WTC11 (cell line): ENCODE results near the gene TMEM141. TPM values are rescaled to one million over a fixed set of nuclear protein-coding genes. Genes with fewer than 3 reads are reported as not detected.

ENCODE experiments used
- ATAC-seq: fragments of 200-7000 bp; cut with Tn5 transposase; 2 replicates; pipeline ENCODE4 v1.10.0; 2021; ENCODE audit warnings: mild to moderate bottlenecking, moderate library complexity
- CTCF ChIA-PET: fragments of 300-600 bp; sonication (Branson Sonifier 250); formaldehyde crosslinking; loops from one replicate; lab custom pipeline; 2021; ENCODE audit warnings: antibody characterized with exemption; lab: Charles Lee
- POLR2A ChIA-PET: fragments of 350-600 bp; sonication (Branson Sonifier 250); formaldehyde crosslinking; loops from one replicate; lab custom pipeline; 2021; ENCODE audit warnings: antibody characterized with exemption; lab: Charles Lee
- DNase-seq: peaks from one replicate; pipeline ENCODE4 v3.0.0; 2021; ENCODE audit warnings: low spot score
- H3K27ac Mint-ChIP-seq: 2 replicates; pipeline ENCODE4 v1.8.0; 2021; ENCODE audit warnings: mixed read lengths
- H3K27me3 Mint-ChIP-seq: 2 replicates; pipeline ENCODE4 v1.8.0; 2021; ENCODE audit warnings: low read depth, mild to moderate bottlenecking, moderate library complexity, mixed read lengths
- H3K36me3 Mint-ChIP-seq: 2 replicates; pipeline ENCODE4 v1.8.0; 2021; ENCODE audit warnings: mixed read lengths
- H3K4me1 Mint-ChIP-seq: 2 replicates; pipeline ENCODE4 v1.8.0; 2022; ENCODE audit warnings: mixed read lengths
- H3K4me3 Mint-ChIP-seq: 2 replicates; pipeline ENCODE4 v1.8.0; 2021; ENCODE audit warnings: mild to moderate bottlenecking, moderate library complexity, mixed read lengths
- H3K9me3 Mint-ChIP-seq: 2 replicates; pipeline ENCODE4 v1.8.0; 2021; ENCODE audit warnings: mixed read lengths
- AFF4 ChIP-seq: sonication (generic); formaldehyde crosslinking; IDR thresholded peaks from 2 replicates; pipeline ENCODE4 v1.8.1; 2023; ENCODE audit warnings: mild to moderate bottlenecking, missing genetic modification reagents, borderline replicate concordance
- CREB1 ChIP-seq: sonication (generic); formaldehyde crosslinking; IDR thresholded peaks from 2 replicates; pipeline ENCODE4 v1.8.0; 2023; ENCODE audit warnings: mild to moderate bottlenecking, missing genetic modification reagents
- ELF4 ChIP-seq: sonication (generic); formaldehyde crosslinking; IDR thresholded peaks from 2 replicates; pipeline ENCODE4 v1.8.1; 2022; ENCODE audit warnings: low read depth, mild to moderate bottlenecking, moderate library complexity, missing genetic modification reagents
- EMX1 ChIP-seq: fragments of 250-450 bp; sonication (Bioruptor Pico); IDR thresholded peaks from 2 replicates; pipeline ENCODE4 v1.8.0; 2021; ENCODE audit warnings: mild to moderate bottlenecking
- HMGXB4 ChIP-seq: sonication (generic); formaldehyde crosslinking; IDR thresholded peaks from 2 replicates; pipeline ENCODE4 v1.8.1; 2023; ENCODE audit warnings: mild to moderate bottlenecking, moderate library complexity, missing genetic modification reagents
- IRF2 ChIP-seq: sonication (generic); formaldehyde crosslinking; IDR thresholded peaks from 2 replicates; pipeline ENCODE4 v1.8.0; 2022; ENCODE audit warnings: low read depth, missing genetic modification reagents, borderline replicate concordance
- KAT7 ChIP-seq: sonication (generic); formaldehyde crosslinking; IDR thresholded peaks from 2 replicates; pipeline ENCODE4 v1.8.1; 2023; ENCODE audit warnings: missing genetic modification reagents, mild to moderate bottlenecking, borderline replicate concordance
- MXD4 ChIP-seq: fragments of 250-450 bp; sonication (Bioruptor Pico); IDR thresholded peaks from 2 replicates; pipeline ENCODE4 v1.8.0; 2021; ENCODE audit warnings: mild to moderate bottlenecking, moderate library complexity, borderline replicate concordance
- NFATC4 ChIP-seq: fragments of 250-450 bp; sonication (Bioruptor Pico); IDR thresholded peaks from 2 replicates; pipeline ENCODE4 v1.9.0; 2021; ENCODE audit warnings: mild to moderate bottlenecking
- NFYB ChIP-seq: sonication (generic); formaldehyde crosslinking; conservative IDR thresholded peaks from 2 replicates; pipeline ENCODE4 v1.8.0; 2022; ENCODE audit warnings: low read depth, missing genetic modification reagents
- NR3C1 ChIP-seq: sonication (generic); formaldehyde crosslinking; conservative IDR thresholded peaks from 2 replicates; pipeline ENCODE4 v1.8.1; 2023; ENCODE audit warnings: low read depth, mild to moderate bottlenecking, missing genetic modification reagents
- OVOL2 ChIP-seq: fragments of 250-450 bp; sonication (Bioruptor Pico); IDR thresholded peaks from 2 replicates; pipeline ENCODE4 v1.9.0; 2021; ENCODE audit warnings: mild to moderate bottlenecking, borderline replicate concordance
- PRDM15 ChIP-seq: sonication (generic); formaldehyde crosslinking; IDR thresholded peaks from 2 replicates; pipeline ENCODE4 v1.8.0; 2022; ENCODE audit warnings: missing genetic modification reagents
- RORB ChIP-seq: fragments of 250-450 bp; sonication (Bioruptor Pico); IDR thresholded peaks from 2 replicates; pipeline ENCODE4 v1.9.0; 2021; ENCODE audit warnings: mild to moderate bottlenecking
- SP1 ChIP-seq: sonication (generic); formaldehyde crosslinking; conservative IDR thresholded peaks from 2 replicates; pipeline ENCODE4 v1.8.1; 2022; ENCODE audit warnings: missing genetic modification reagents
- TCF7 ChIP-seq: sonication (generic); formaldehyde crosslinking; IDR thresholded peaks from 2 replicates; pipeline ENCODE4 v1.8.0; 2022; ENCODE audit warnings: mild to moderate bottlenecking, low read depth, missing genetic modification reagents, moderate library complexity
- total RNA-seq: library from RNA; stranded (reverse); gene quantifications from 3 replicates; pipeline ENCODE4 v1.2.3, GENCODE V29; 2021
- TF ChIP-seq, protein P1 (sequence below): fragments of 250-450 bp; sonication (Bioruptor Pico); IDR thresholded peaks from 2 replicates; pipeline ENCODE4 v1.9.0; 2021; ENCODE audit warnings: mild to moderate bottlenecking
- TF ChIP-seq, protein P2 (sequence below): sonication (generic); formaldehyde crosslinking; IDR thresholded peaks from 2 replicates; pipeline ENCODE4 v1.8.1; 2022; ENCODE audit warnings: missing genetic modification reagents, borderline replicate concordance
- TF ChIP-seq, protein P3 (sequence below): sonication (generic); formaldehyde crosslinking; conservative IDR thresholded peaks from 2 replicates; pipeline ENCODE4 v1.8.1; 2022; ENCODE audit warnings: mild to moderate bottlenecking, missing genetic modification reagents

Gene TMEM141
- total RNA-seq, 1 experiment from 2014 or later = 72.0 TPM

DNA sequence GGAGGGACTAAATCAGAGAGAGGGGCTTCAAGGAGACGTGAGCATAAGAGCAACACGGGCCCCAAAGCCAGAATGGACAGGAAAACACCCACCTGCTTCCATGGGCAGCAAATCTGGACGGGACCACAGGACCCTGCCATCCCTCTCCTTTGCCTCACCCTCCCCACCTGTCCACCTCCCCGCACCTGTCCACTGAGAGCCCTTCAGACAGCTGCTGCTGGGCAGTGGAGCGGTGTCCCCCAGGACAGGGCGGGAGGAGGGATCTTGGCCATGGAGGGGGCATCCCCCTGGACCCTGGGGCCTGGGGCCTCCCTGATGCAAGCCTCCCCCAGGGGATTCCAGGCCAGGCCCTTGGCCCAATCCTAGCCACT lies 7.5 kb downstream of the TMEM141 start:
- POLR2A ChIA-PET = no interaction called here
- Mint-ChIP-seq H3K4me1 (peaks cover 17% of the 10 kb centered on the region), H3K27me3 (peaks cover 51% of the 10 kb centered on the region), H3K27ac (no peak overlapping the region), H3K36me3 (no peaks in the 10 kb centered on the region), H3K9me3 (no peaks in the 10 kb centered on the region), H3K4me3 (no peak overlapping the region)
- no peak for ATAC-seq
- no peak for DNase-seq
- CTCF ChIA-PET = interaction anchor here (1.5 to 2.8 kb wide), 3 partner anchors 10 to 44 kb away, joined by 7 to 13 read pairs (median 10); partner anchors contain the start of genes AJM1 and RABL6
- TF ChIP-seq CREB1 (CRISPR knock-in tag) (no peak), ELF4 (CRISPR knock-in tag) (no peak), OVOL2 (CRISPR knock-in tag) (no peak), NR3C1 (CRISPR knock-in tag) (no peak), PRDM15 (no peak), IRF2 (CRISPR knock-in tag) (no peak), NFYB (CRISPR knock-in tag) (no peak), HMGXB4 (no peak), SP1 (no peak), EMX1 (CRISPR knock-in tag) (no peak), KAT7 (CRISPR knock-in tag) (no peak), AFF4 (no peak), RORB (CRISPR knock-in tag) (no peak), TCF7 (CRISPR knock-in tag) (no peak), NFATC4 (CRISPR knock-in tag) (no peak), MXD4 (CRISPR knock-in tag) (no peak)
- TF ChIP-seq, protein P1, sequence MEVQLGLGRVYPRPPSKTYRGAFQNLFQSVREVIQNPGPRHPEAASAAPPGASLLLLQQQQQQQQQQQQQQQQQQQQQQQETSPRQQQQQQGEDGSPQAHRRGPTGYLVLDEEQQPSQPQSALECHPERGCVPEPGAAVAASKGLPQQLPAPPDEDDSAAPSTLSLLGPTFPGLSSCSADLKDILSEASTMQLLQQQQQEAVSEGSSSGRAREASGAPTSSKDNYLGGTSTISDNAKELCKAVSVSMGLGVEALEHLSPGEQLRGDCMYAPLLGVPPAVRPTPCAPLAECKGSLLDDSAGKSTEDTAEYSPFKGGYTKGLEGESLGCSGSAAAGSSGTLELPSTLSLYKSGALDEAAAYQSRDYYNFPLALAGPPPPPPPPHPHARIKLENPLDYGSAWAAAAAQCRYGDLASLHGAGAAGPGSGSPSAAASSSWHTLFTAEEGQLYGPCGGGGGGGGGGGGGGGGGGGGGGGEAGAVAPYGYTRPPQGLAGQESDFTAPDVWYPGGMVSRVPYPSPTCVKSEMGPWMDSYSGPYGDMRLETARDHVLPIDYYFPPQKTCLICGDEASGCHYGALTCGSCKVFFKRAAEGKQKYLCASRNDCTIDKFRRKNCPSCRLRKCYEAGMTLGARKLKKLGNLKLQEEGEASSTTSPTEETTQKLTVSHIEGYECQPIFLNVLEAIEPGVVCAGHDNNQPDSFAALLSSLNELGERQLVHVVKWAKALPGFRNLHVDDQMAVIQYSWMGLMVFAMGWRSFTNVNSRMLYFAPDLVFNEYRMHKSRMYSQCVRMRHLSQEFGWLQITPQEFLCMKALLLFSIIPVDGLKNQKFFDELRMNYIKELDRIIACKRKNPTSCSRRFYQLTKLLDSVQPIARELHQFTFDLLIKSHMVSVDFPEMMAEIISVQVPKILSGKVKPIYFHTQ (CRISPR knock-in tag) = no peak
- TF ChIP-seq, protein P2, sequence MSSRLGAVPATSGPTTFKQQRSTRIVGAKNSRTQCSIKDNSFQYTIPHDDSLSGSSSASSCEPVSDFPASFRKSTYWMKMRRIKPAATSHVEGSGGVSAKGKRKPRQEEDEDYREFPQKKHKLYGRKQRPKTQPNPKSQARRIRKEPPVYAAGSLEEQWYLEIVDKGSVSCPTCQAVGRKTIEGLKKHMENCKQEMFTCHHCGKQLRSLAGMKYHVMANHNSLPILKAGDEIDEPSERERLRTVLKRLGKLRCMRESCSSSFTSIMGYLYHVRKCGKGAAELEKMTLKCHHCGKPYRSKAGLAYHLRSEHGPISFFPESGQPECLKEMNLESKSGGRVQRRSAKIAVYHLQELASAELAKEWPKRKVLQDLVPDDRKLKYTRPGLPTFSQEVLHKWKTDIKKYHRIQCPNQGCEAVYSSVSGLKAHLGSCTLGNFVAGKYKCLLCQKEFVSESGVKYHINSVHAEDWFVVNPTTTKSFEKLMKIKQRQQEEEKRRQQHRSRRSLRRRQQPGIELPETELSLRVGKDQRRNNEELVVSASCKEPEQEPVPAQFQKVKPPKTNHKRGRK (CRISPR knock-in tag) = no peak
- TF ChIP-seq, protein P3, sequence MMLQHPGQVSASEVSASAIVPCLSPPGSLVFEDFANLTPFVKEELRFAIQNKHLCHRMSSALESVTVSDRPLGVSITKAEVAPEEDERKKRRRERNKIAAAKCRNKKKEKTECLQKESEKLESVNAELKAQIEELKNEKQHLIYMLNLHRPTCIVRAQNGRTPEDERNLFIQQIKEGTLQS (CRISPR knock-in tag) = no peak
